B cell (primary cell): Measurements from ENCODE around the gene PELI2. TPM values are rescaled to one million over a fixed set of nuclear protein-coding genes. Genes with fewer than 3 reads are reported as not detected.

Experiments used
- ATAC-seq: fragments of 200-7000 bp; cut with Tn5 transposase; one replicate; pipeline ENCODE4 v1.10.0; 2021; ENCODE audit warnings: low read depth, mild to moderate bottlenecking, moderate number of reproducible peaks, moderate library complexity
- CTCF ChIA-PET: fragments of 350-600 bp; sonication (Branson Sonifier 250); formaldehyde crosslinking; loops from one replicate; lab custom pipeline; 2021; ENCODE audit warnings: antibody characterized with exemption, inconsistent platforms; lab: Charles Lee
- POLR2A ChIA-PET: fragments of 350-600 bp; sonication (Branson Sonifier 250); formaldehyde crosslinking; loops from one replicate; lab custom pipeline; 2021; ENCODE audit warnings: antibody characterized with exemption; lab: Charles Lee
- DNase-seq: peaks from one replicate; pipeline ENCODE4 v3.0.0; 2013
- H2AFZ ChIP-seq: 2 replicates; pipeline ENCODE4 v1.6.1; 2012; ENCODE audit warnings: mild to moderate bottlenecking, low read depth, low read length; ENCODE audit not compliant: insufficient read depth, poor library complexity, severe bottlenecking
- H3K27ac ChIP-seq, 2 donors: 1 replicate in 1 of 2; 2 replicates in 1 of 2; pipeline ENCODE4 v1.5.1; 2012 to 2013; ENCODE audit warnings: low read length in 2 of 2, mild to moderate bottlenecking in 2 of 2, moderate library complexity in 1 of 2
- H3K27me3 ChIP-seq, 4 experiments: fragments of 200-600 bp in 1 of 4; sonication (generic) in 1 of 4; replicated peaks in 1 of 4; 1 replicate in 2 of 4; 2 replicates in 2 of 4; pipeline versions ENCODE4 v1.6.1 to v1.7.0; 2013 to 2016; ENCODE audit warnings: low read length in 3 of 4, mild to moderate bottlenecking in 2 of 4, mixed read lengths in 1 of 4, moderate library complexity in 1 of 4; ENCODE audit not compliant: insufficient read depth in 4 of 4, control insufficient read depth in 3 of 4; ENCODE audit errors: control extremely low read depth in 1 of 4
- H3K36me3 ChIP-seq, 2 experiments: replicated peaks in 1 of 2; 1 replicate in 1 of 2; 2 replicates in 1 of 2; pipeline versions ENCODE4 v1.6.1 to v1.7.1; 2013; ENCODE audit warnings: low read length in 1 of 2; ENCODE audit not compliant: insufficient read depth in 2 of 2, control insufficient read depth in 1 of 2; ENCODE audit errors: control extremely low read depth in 1 of 2, extremely low read depth in 1 of 2
- H3K4me1 ChIP-seq, 2 donors: fragments of 200-600 bp in 1 of 2; sonication (generic) in 1 of 2; 1 replicate in 1 of 2; 2 replicates in 1 of 2; pipeline versions ENCODE4 v1.5.1 to v1.6.1; 2013 to 2017; ENCODE audit warnings: low read length in 2 of 2; ENCODE audit not compliant: control insufficient read depth in 2 of 2, insufficient read depth in 2 of 2
- H3K4me2 ChIP-seq: replicated peaks from 2 replicates; pipeline ENCODE3; 2012; ENCODE audit warnings: mild to moderate bottlenecking, low read depth, low read length; ENCODE audit not compliant: poor library complexity, severe bottlenecking
- H3K4me3 ChIP-seq, 5 experiments: fragments of 200-600 bp in 1 of 5; sonication (generic) in 1 of 5; 1 replicate in 3 of 5; 2 replicates in 2 of 5; pipeline versions ENCODE4 v1.5.1 to v1.7.0; 2011 to 2016; ENCODE audit warnings: low read length in 4 of 5, mild to moderate bottlenecking in 4 of 5, low read depth in 2 of 5, control low read depth in 1 of 5, moderate library complexity in 1 of 5; ENCODE audit not compliant: insufficient read depth in 1 of 5; ENCODE audit errors: control extremely low read depth in 1 of 5, extremely low read depth in 1 of 5
- H3K79me2 ChIP-seq: fragments of 200-600 bp; sonication (generic); one replicate; pipeline ENCODE4 v1.6.0; 2016; ENCODE audit warnings: low read length; ENCODE audit not compliant: control insufficient read depth, insufficient read depth
- H3K9ac ChIP-seq: fragments of 200-600 bp; sonication (generic); 2 replicates; pipeline ENCODE4 v1.6.1; 2017; ENCODE audit warnings: mild to moderate bottlenecking, low read length, moderate library complexity
- H3K9me3 ChIP-seq, 3 donors: one replicate each; pipeline versions ENCODE4 v1.6.1 to v1.7.1; 2013; ENCODE audit warnings: low read length in 2 of 3; ENCODE audit not compliant: control insufficient read depth in 2 of 3, insufficient read depth in 1 of 3; ENCODE audit errors: control extremely low read depth in 1 of 3
- H4K20me1 ChIP-seq: 2 replicates; pipeline ENCODE4 v1.6.0; 2012; ENCODE audit warnings: mild to moderate bottlenecking, low read length; ENCODE audit not compliant: insufficient read depth, control insufficient read depth, poor library complexity, severe bottlenecking
- H3K27ac Mint-ChIP-seq: one replicate; pipeline ENCODE4 v1.8.0; 2021; ENCODE audit warnings: mixed read lengths
- H3K27me3 Mint-ChIP-seq: one replicate; pipeline ENCODE4 v1.8.0; 2021; ENCODE audit warnings: mixed read lengths
- H3K4me1 Mint-ChIP-seq: one replicate; pipeline ENCODE4 v1.8.0; 2021; ENCODE audit warnings: mixed read lengths
- H3K4me3 Mint-ChIP-seq: one replicate; pipeline ENCODE4 v1.8.0; 2021; ENCODE audit warnings: mixed read lengths
- H3K9me3 Mint-ChIP-seq: one replicate; pipeline ENCODE4 v1.8.0; 2022; ENCODE audit warnings: mixed read lengths; ENCODE audit not compliant: insufficient read depth
- EZH2 ChIP-seq: IDR thresholded peaks from 2 replicates; pipeline ENCODE4 v1.6.1; 2012; ENCODE audit warnings: borderline replicate concordance, low read depth, mild to moderate bottlenecking, moderate library complexity, low read length; ENCODE audit not compliant: insufficient read depth, poor library complexity, severe bottlenecking
- WGBS: methylation state at CpG from one replicate; pipeline ENCODE4 v1.1.5; 2013; ENCODE audit warnings: missing lambda C conversion rate; ENCODE audit not compliant: insufficient coverage; 5-methylcytosine and 5-hydroxymethylcytosine counted together
- intact Hi-C: fragments of 100-400 bp; cut with micrococcal nuclease; formaldehyde crosslinking; loops from one replicate; pipeline ENCODE4 v1.10.0; 2022
- polyA plus RNA-seq: library from polyadenylated mRNA; depleted of rRNA; stranded (reverse); fragments of >200 nt; gene quantifications from 2 replicates; pipeline ENCODE4 v1.2.3, GENCODE V29; 2012
- total RNA-seq, 2 donors: library from RNA; stranded (reverse); fragments of 120-200 nt in 1 of 2; gene quantifications; 1 replicate in 1 of 2; 2 replicates in 1 of 2; pipeline versions ENCODE4 v1.2.3 to v1.2.4, GENCODE V29; 2013 to 2022
- TF ChIP-seq, protein P1 (sequence below): fragments of 200-600 bp; IDR thresholded peaks from one replicate; pipeline ENCODE4 v1.8.0; 2022; ENCODE audit warnings: antibody characterized with exemption, mild to moderate bottlenecking

The PELI2 gene
- total and polyA plus RNA-seq, 2 donors (not counting 1 experiment from before 2014, with no cell fraction given), result 5.7 to 13.4 TPM

DNA sequence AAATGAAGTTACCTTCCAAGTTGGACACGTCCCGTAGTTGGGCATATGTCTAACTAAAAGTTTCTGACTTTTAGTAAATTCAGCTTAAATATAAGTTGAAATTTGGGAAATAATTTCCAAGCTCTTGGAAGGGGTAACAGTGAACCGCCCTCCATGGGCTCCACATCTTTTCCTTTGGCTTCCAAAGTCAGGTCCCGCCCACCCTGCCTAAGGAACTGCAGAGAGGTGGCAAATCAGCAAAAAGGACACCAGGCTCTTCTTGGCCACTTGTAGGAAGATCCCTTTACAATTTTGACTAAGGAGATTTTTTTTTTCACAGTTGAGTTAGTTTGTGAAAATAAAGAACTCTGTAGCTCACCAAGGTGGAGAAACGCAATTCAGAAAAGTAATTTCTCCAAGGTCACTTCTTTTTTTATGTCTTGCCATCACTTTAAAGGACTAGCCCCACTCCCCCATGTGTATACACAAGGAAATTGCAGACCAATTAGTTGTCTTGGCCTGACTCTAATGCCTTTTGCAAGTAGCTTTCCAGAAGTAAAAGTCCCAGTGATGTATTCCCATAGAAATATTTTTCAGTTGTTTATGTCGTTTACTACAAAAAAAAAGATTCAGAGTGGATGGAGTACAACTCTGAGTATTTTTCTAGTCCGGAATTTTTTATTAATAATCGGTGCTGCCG is 181.2 kb downstream of the PELI2 start:
- Histone ChIP-seq H3K79me2 (no peaks in the 10 kb centered on the region), H3K27me3 (no peaks in the 10 kb centered on the region), H3K9me3 (no peaks in the 10 kb centered on the region), H4K20me1 (no peaks in the 10 kb centered on the region), H3K4me1 (no peaks in the 10 kb centered on the region), H2AFZ (no peak overlapping the region), H3K27ac (no peak overlapping the region), H3K36me3 (peaks cover 4 to 8% of the 10 kb centered on the region in 2 experiments), H3K4me2 (no peak overlapping the region), H3K4me3 (no peak overlapping the region), H3K9ac (no peak overlapping the region)
- no peak for DNase-seq
- ATAC-seq, result no peak
- no peaks in the 10 kb centered on the region for H3K27me3 Mint-ChIP-seq
- no peak overlapping the region for H3K4me3 Mint-ChIP-seq
- intact Hi-C loops, result no loop called here
- POLR2A ChIA-PET, result no interaction called here
- CTCF ChIA-PET, result no interaction called here
- H3K9me3 Mint-ChIP-seq, result no peaks in the 10 kb centered on the region
- TF ChIP-seq, protein P1, sequence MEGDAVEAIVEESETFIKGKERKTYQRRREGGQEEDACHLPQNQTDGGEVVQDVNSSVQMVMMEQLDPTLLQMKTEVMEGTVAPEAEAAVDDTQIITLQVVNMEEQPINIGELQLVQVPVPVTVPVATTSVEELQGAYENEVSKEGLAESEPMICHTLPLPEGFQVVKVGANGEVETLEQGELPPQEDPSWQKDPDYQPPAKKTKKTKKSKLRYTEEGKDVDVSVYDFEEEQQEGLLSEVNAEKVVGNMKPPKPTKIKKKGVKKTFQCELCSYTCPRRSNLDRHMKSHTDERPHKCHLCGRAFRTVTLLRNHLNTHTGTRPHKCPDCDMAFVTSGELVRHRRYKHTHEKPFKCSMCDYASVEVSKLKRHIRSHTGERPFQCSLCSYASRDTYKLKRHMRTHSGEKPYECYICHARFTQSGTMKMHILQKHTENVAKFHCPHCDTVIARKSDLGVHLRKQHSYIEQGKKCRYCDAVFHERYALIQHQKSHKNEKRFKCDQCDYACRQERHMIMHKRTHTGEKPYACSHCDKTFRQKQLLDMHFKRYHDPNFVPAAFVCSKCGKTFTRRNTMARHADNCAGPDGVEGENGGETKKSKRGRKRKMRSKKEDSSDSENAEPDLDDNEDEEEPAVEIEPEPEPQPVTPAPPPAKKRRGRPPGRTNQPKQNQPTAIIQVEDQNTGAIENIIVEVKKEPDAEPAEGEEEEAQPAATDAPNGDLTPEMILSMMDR, result no peak
- 100% methylated on average over 3 of the region's 9 CpGs for WGBS
- no peaks in the 10 kb centered on the region for H3K4me1 Mint-ChIP-seq
- H3K27ac Mint-ChIP-seq, result no peak overlapping the region

DNA sequence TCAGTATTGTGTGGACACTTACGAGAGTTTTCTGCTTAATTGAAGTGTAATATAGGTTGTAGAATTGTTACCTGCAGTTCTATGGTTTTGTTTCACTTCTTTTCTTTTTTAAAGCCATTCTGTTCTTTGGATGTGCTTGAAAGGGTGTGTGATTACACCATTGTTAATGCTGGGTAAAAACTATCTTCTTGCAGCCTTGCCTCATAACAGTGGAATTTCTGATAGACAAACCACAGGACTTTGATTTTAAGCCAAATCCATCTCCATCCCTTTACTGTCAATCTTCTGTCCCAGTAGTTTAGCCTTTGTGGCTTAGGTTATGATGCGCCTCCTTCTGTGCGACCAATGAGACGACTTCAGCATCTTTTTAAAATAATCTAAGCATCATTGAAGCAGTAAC is 182.3 kb downstream of the PELI2 start:
- Histone ChIP-seq H2AFZ (no peak overlapping the region), H3K9ac (no peak overlapping the region), H4K20me1 (no peaks in the 10 kb centered on the region), H3K27ac (no peak overlapping the region), H3K36me3 (peaks cover 4% of the 10 kb centered on the region in 2 experiments), H3K79me2 (no peaks in the 10 kb centered on the region), H3K27me3 (no peaks in the 10 kb centered on the region), H3K4me3 (no peak overlapping the region), H3K4me1 (no peaks in the 10 kb centered on the region), H3K9me3 (no peaks in the 10 kb centered on the region), H3K4me2 (no peak overlapping the region)
- Mint-ChIP-seq H3K27ac (no peak overlapping the region), H3K9me3 (no peaks in the 10 kb centered on the region), H3K27me3 (no peaks in the 10 kb centered on the region), H3K4me1 (no peaks in the 10 kb centered on the region), H3K4me3 (no peak overlapping the region)
- TF ChIP-seq EZH2, result no peak
- TF ChIP-seq, protein P1, result no peak
- WGBS, result 100% methylated on average over 1 of the region's 4 CpGs
- POLR2A ChIA-PET, result no interaction called here
- ATAC-seq (no peak), DNase-seq (no peak)
- CTCF ChIA-PET, result no interaction called here
- intact Hi-C loops, result no loop called here
